HG03354 (cell line): Measurements from ENCODE around the gene MYO16.
"Not testable (repeated sequence)": the region's sequence is repeated elsewhere in the genome, so short reads cannot be mapped to it uniquely, and the experiment has no call there.

Source experiments
- ATAC-seq: cut with Tn5 transposase; IDR thresholded peaks from one replicate; pipeline ENCODE4 v1.9.1; 2021; ENCODE audit warnings: mild to moderate bottlenecking; ENCODE audit not compliant: unreplicated experiment, poor library complexity, severe bottlenecking

Gene MYO16

GRCh38 chr13:109007946-109008345 is 378.5 kb downstream of the MYO16 start:
- no peak for ATAC-seq

- no peak for ATAC-seq
These were observed 380.3 kb downstream of the MYO16 start for GRCh38 chr13:109009756-109010155.

- no peak for ATAC-seq
These were observed 381.5 kb downstream of the MYO16 start for GRCh38 chr13:109010912-109011311.

GRCh38 chr13:109012115-109012514 is 382.7 kb downstream of the MYO16 start:
- ATAC-seq = no peak

- ATAC-seq = no peak
These were observed 392.1 kb downstream of the MYO16 start for GRCh38 chr13:109021558-109021957.

- ATAC-seq = no peak
These were observed 395.2 kb downstream of the MYO16 start for GRCh38 chr13:109024611-109025010.

- no peak for ATAC-seq
These were observed 396.9 kb downstream of the MYO16 start for GRCh38 chr13:109026266-109026665.

- no peak for ATAC-seq
These were observed 399.2 kb downstream of the MYO16 start for GRCh38 chr13:109028624-109029023.

- ATAC-seq = no peak
These were observed 403.7 kb downstream of the MYO16 start for GRCh38 chr13:109033090-109033489.

- no peak for ATAC-seq
These were observed 406.8 kb downstream of the MYO16 start for GRCh38 chr13:109036078-109036780.

- ATAC-seq = no peak
These were observed 414.2 kb downstream of the MYO16 start for GRCh38 chr13:109043636-109044035.

GRCh38 chr13:109055850-109056249 is 426.4 kb downstream of the MYO16 start:
- ATAC-seq = no peak

GRCh38 chr13:109058087-109058486 is 428.7 kb downstream of the MYO16 start:
- ATAC-seq = no peak

GRCh38 chr13:109072505-109072904 is 443.1 kb downstream of the MYO16 start:
- no peak for ATAC-seq

GRCh38 chr13:109074436-109074835 is 445.0 kb downstream of the MYO16 start:
- ATAC-seq = no peak

- ATAC-seq = no peak
These were observed 445.4 kb downstream of the MYO16 start for GRCh38 chr13:109074853-109075252.

GRCh38 chr13:109087916-109088623 is 458.7 kb downstream of the MYO16 start:
- ATAC-seq = no peak

GRCh38 chr13:109088624-109088917 is 459.2 kb downstream of the MYO16 start:
- no peak for ATAC-seq

GRCh38 chr13:109090796-109091195 is 461.4 kb downstream of the MYO16 start:
- ATAC-seq = no peak

GRCh38 chr13:109091249-109091648 is 461.8 kb downstream of the MYO16 start:
- no peak for ATAC-seq

GRCh38 chr13:109092186-109092585 is 462.8 kb downstream of the MYO16 start:
- ATAC-seq = not testable (repeated sequence)

GRCh38 chr13:109093998-109094397 is 464.6 kb downstream of the MYO16 start:
- no peak for ATAC-seq
